A204.1 (cell line): ENCODE measurements around the gene AVPR1B.

Source experiments
- FAIRE-seq: peaks from 2 replicates; lab custom pipeline; 2012; peaks lifted over from hg19 to GRCh38; lab: Jason Lieb, UNC

The AVPR1B gene

GRCh38 chr1:206112600-206113301 lies 4.4 kb downstream of the AVPR1B start:
- no peak for FAIRE-seq

GRCh38 chr1:206111271-206111927 lies 5.8 kb downstream of the AVPR1B start:
- no peak for FAIRE-seq

GRCh38 chr1:206110820-206111219 lies 6.4 kb downstream of the AVPR1B start:
- no peak for FAIRE-seq

GRCh38 chr1:206110161-206110560 lies 7.0 kb downstream of the AVPR1B start:
- no peak for FAIRE-seq

GRCh38 chr1:206109718-206110117 lies 7.5 kb downstream of the AVPR1B start:
- no peak for FAIRE-seq

- no peak for FAIRE-seq
Observed at GRCh38 chr1:206108635-206109034, 8.6 kb downstream of the AVPR1B start.

- FAIRE-seq, result no peak
Observed at GRCh38 chr1:206107168-206107544, 10.0 kb downstream of the AVPR1B start.

GRCh38 chr1:206106328-206107167 lies 10.6 kb downstream of the AVPR1B start:
- peak; percentile 75 for FAIRE-seq

- no peak for FAIRE-seq
Observed at GRCh38 chr1:206105464-206105995, 11.7 kb downstream of the AVPR1B start.

- FAIRE-seq, result no peak
Observed at GRCh38 chr1:206103979-206104378, 13.2 kb downstream of the AVPR1B start.

GRCh38 chr1:206102292-206102936 lies 14.8 kb downstream of the AVPR1B start:
- FAIRE-seq, result no peak

GRCh38 chr1:206101351-206102045 lies 15.7 kb downstream of the AVPR1B start:
- no peak for FAIRE-seq

- FAIRE-seq, result no peak
Observed at GRCh38 chr1:206100226-206100815, 16.9 kb downstream of the AVPR1B start.

- no peak for FAIRE-seq
Observed at GRCh38 chr1:206098242-206098919, 18.8 kb downstream of the AVPR1B start.

GRCh38 chr1:206097381-206097780 lies 19.8 kb downstream of the AVPR1B start:
- FAIRE-seq, result no peak

- no peak for FAIRE-seq
Observed at GRCh38 chr1:206094024-206094423, 23.2 kb downstream of the AVPR1B start.

- FAIRE-seq, result no peak
Observed at GRCh38 chr1:206089341-206089740, 27.8 kb downstream of the AVPR1B start.

- FAIRE-seq, result no peak
Observed at GRCh38 chr1:206087091-206087490, 30.1 kb downstream of the AVPR1B start.

GRCh38 chr1:206083750-206084149 lies 33.4 kb downstream of the AVPR1B start:
- FAIRE-seq, result no peak

GRCh38 chr1:206082831-206083695 lies 34.1 kb downstream of the AVPR1B start:
- FAIRE-seq, result no peak
